Testis (tissue), 2 donors: Measurements from ENCODE around the gene KRT84.

Source experiments
- POLR2A ChIP-seq: fragments of 450-650 bp; IDR thresholded peaks from one replicate; pipeline ENCODE4 v1.6.1; 2017; ENCODE audit warnings: antibody characterized with exemption, mild to moderate bottlenecking, moderate library complexity
- TF ChIP-seq, protein P1 (sequence below), 3 experiments: fragments of 450-650 bp in 2 of 3; fragments of 200-600 bp in 1 of 3; sonication (generic) in 1 of 3; IDR thresholded peaks; one replicate each; pipeline ENCODE4 v1.5.1; 2016 to 2019; ENCODE audit warnings: antibody characterized with exemption in 3 of 3, mild to moderate bottlenecking in 2 of 3, moderate library complexity in 1 of 3

- TF ChIP-seq POLR2A, result no peak
- TF ChIP-seq, protein P1, sequence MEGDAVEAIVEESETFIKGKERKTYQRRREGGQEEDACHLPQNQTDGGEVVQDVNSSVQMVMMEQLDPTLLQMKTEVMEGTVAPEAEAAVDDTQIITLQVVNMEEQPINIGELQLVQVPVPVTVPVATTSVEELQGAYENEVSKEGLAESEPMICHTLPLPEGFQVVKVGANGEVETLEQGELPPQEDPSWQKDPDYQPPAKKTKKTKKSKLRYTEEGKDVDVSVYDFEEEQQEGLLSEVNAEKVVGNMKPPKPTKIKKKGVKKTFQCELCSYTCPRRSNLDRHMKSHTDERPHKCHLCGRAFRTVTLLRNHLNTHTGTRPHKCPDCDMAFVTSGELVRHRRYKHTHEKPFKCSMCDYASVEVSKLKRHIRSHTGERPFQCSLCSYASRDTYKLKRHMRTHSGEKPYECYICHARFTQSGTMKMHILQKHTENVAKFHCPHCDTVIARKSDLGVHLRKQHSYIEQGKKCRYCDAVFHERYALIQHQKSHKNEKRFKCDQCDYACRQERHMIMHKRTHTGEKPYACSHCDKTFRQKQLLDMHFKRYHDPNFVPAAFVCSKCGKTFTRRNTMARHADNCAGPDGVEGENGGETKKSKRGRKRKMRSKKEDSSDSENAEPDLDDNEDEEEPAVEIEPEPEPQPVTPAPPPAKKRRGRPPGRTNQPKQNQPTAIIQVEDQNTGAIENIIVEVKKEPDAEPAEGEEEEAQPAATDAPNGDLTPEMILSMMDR (IDR thresholded peaks at IDR 0.05), result no peak
These were observed 47.2 kb upstream of the KRT84 start for GRCh38 chr12:52432559-52433207.
